Posterior cingulate gyrus (tissue), 11 donors: ENCODE data around the gene NES.

Source experiments
- DNase-seq, 10 donors: peaks; one replicate each; pipeline versions ENCODE4 v3.0.0 to v3.0.0-alpha.2; 2020 to 2021; ENCODE audit warnings: mixed read lengths in 3 of 10
- intact Hi-C: fragments of 100-400 bp; cut with DNase I; formaldehyde crosslinking; loops from one replicate; pipeline ENCODE4 v1.15.1; 2023

The NES gene

DNA sequence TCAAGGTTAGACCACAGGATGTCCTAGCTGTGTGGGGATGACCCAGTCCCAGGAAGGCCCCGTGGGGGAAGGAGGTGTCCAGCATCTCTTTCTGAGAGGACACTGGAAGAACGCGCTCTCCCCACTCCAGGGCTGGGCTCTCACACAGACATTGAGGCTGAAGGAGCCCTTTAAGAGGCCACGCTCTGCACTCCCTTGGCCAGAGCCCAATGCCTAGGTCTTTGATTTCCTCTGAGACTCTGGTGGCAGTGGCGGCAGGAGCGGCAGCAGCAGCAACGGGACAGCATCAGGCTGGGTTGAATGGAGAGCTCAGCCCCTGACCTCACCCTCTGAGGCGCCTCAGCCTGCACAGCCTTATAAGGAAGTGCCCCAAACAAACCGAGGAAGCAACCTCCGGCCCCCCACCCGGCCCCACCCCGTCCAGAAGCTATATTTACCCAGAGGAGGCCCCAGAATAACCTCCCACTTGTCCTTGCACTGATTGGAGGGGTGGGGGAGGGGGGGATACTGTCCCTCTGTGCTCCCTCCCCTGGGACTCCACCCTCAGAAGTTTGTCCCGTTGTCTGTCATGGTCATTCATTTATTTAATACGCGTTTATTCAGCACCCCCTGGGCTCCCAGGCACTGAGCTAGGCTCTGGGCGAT lies 12.3 kb downstream of the NES start:
- intact Hi-C loops: no loop called here
- DNase-seq: peak in 2 of 10 donors; percentile 40 to 84

DNA sequence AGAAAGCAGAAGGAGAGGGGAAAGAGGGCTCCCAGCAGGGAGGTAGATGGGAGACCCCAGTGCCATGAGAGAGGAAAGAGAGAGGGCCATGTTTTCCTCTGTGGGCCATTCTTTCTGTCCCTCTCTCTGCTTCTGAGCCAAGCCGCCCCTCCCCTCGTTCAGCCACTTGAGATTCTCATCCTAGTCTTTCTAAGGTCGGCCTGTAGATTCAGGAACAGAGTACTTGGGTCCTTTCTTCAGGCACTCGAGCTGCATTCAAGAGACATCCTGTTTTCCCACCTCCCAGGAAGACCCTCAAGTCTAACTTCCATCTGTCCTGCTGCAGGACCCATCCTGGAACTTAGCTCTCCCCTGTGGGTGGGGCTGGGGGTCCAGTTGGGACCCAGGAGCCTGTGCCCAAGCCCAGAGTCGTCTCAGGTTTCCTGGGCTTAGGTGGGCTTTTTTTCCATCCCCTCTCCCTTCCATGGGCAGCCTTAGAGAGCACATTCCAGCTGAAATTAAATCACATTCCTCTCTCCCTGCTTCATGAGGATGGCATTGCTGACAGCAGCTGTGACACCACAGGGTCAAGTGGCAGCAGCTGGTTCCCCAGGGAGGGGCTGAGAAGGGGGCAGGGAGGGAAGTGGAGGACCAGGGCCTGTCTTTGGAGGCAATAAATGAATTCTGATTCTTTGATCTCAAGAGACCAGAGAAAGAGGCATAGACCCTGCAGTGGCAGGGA lies 13.0 kb downstream of the NES start:
- intact Hi-C loops: no loop called here
- peak in 1 of 10 donors; percentile 73 for DNase-seq

DNA sequence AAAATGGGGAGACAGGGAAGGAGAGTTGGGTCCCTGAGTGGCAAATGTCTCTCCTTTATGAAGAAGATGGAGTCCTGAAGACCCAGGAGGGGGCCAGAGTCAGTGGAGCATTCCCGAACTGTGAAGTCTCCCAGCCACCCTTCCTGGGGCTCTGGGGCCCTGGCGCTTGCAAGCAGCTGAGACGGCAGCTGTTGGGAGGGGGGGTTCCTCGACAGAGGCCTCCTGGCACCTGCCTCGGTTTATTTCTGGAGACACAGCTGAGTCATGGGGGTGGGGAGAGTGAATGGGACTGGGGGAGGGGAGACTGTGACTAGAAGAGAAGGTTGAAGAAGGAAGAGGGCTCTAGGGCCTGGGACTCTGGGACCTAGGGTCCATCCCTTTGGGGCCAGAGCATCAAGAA lies 14.0 kb downstream of the NES start:
- DNase-seq: peak in 4 of 10 donors; percentile 32 to 91 (median 68)
- intact Hi-C loops: no loop called here

DNA sequence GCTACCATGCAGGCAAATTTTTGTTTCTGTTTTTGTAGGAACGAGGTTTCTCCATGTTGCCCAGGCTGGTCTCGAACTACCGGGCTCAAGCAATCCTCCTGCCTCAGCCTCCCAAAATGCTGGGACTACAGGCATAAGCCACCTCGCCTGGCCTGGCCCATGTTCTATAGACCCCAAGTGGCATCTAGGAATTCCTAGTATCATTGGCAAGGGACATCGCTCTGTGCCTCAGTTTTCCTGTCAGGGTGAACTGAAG lies 14.5 kb downstream of the NES start:
- peak in 1 of 10 donors; percentile 67 for DNase-seq

DNA sequence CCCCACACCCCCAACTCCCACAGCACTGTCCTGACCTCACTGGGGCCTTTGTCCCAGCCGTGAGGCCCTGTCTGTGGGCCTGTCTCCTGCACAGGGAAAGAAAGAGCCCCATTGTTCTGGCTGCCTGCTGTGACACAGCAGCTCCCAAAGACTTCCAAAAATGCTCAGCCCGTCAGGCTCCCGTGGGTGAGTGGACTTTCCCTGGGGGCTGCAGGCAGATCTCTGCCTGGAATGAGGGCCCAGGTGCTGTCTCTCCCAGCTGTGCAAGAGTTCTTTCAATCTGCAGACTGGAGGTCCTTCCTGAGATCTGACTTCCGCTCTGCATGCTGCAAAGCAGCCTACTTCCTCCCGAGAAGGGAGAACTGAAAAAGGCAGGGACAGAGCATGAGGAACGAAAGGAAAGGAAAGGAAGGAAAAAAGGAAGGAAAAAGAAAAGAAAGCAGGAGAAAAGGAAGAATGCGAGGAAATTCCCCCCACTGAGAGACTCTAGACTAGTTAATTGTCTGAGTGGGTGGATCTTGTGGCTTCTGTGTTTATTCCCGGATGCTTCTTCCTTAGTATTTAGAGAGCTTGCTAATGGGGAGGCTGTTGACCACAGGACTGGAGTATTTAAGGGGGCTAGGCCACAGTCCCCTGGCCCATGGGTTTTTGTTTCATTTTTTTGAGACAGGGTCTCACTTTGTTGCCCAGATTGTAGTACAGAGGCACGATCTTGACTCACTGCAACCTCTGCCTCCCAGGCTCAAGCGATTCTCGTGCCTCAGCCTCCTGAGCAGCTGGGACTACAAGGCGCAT lies 15.0 kb downstream of the NES start:
- peak in 7 of 10 donors; percentile 55 to 95 (median 72) for DNase-seq
- intact Hi-C loops: no loop called here

More for the DNA sequence above, 14.5 kb downstream of the NES start:
- intact Hi-C loops: no loop called here

DNA sequence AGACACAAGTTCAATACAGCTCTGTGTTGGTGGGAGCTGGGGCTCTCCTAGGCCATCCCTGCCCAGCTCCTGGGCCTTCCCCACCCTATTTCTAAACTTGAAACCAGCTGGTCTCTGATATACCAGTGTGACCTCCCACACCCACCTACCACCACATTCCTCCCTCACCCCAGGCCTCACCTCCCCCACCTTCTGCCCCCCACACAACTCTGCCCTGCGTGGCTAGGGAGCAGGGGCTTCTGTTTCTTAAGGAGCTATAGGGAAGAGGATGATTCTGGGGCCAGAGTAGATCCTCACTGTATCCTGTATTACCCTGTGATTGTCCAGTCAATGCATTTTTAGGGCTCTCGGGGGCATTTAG lies 16.5 kb downstream of the NES start:
- intact Hi-C loops: loop anchor here (1.0 kb wide), 1 partner anchor 18 kb away; no protein-coding TSS in a partner anchor
- peak in 1 of 10 donors; percentile 54 for DNase-seq

DNA sequence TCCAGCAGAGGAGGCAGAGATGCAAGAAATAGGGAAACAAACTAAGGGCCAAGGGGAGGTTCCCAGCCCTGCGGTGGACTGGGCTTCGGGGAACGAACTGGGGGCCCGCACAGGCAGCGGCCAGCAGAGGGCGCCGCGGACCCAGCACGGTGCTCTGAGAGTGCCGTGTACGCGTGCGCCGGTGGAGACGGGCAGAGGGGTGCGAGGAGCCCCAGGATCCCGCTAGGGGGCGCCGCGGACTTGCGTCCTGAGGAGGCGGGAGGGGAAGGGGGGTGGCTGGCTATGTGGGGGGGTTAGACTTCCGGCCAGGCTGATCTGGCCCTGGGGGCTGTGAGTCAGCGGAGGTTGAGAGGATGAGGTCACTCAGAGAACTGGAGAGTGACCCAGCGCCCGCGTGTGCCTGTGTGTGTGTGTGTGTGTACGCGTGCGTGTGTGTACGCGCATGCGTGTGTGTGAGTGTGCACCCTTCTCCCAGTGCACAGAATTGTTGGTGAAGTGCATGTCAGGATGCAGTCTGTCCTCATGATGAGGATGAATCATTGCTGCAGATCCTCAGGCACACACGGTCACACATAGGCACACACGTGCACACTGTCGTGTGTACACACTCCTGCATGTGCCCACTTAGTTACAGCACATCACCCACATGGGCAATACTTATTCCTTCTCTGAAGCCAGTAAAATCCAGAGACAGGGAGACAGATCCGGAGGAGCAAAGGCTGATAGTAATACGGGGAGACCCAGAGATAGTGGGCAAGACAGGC lies 17.0 kb downstream of the NES start:
- intact Hi-C loops: loop anchor here (1.0 to 5.0 kb wide), 2 partner anchors 18 to 278 kb away; no protein-coding TSS in a partner anchor

DNA sequence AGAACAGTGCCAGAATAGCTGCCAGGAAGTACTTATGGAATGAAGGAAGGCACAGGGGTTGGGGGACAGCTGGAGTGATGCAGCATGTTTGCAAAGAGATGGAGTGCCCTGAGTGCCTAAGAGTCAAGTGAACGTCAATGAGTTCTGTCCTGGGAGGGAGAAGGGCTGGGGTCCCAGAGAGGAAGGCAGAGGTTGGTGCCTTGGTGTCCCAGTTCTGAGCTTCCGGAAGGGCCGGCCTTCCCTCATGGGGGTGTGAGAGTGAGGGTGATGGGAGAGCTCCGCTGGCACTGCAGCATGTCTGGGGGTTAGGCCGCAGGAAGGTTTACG lies 17.6 kb downstream of the NES start:
- intact Hi-C loops: loop anchor here (5.0 kb wide), 1 partner anchor 277 kb away; no protein-coding TSS in a partner anchor
- DNase-seq: no peak

More for the DNA sequence above, 17.0 kb downstream of the NES start:
- DNase-seq: peak; percentile 84 to 99 (median 94)

DNA sequence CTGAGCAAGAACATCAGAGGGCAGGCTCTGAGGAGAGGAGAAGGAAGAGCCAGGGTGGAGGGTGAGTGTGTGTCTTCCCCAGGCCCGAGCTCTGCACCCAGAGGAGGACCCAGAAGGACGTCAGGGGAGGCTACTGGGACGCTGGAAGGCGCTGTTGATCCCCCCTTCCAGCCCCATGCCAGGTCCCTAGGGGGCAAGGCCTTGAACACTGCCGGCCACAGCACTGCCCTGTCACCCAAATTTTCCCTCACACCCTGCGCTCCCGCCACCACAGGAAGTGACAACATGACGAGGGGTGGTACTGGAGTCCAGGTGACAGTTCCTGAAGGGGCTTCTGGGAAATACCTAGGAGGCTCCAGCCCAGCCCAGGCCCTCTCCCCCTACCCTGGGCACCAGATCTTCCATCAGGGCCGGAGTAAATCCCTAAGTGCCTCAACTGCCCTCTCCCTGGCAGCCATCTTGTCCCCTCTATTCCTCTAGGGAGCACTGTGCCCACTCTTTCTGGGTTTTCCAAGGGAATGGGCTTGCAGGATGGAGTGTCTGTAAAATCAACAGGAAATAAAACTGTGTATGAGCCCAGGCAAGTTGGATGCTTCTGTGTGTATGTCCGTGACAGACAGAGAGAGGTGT lies 18.1 kb downstream of the NES start:
- intact Hi-C loops: loop anchor here (5.0 kb wide), 1 partner anchor 277 kb away; no protein-coding TSS in a partner anchor
- peak in 2 of 10 donors; percentile 69 to 89 for DNase-seq

DNA sequence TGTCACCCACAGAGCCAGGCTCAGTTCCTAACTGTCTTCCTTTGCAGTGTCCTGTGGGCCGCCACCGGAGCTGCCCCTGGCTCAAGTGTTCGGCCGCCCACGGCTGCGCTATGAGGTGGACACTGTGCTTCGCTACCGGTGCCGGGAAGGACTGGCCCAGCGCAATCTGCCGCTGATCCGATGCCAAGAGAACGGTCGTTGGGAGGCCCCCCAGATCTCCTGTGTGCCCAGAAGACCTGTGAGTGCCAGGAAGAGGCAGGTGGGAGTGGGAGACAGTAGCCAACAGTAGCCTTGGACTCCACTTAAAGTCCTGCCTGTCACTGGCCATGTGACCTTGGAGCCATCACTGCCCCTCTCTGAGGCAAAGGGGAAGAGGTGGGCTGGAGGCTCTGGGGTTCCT lies 18.7 kb downstream of the NES start:
- intact Hi-C loops: loop anchor here (5.0 kb wide), 1 partner anchor 276 kb away; no protein-coding TSS in a partner anchor
- peak in 2 of 10 donors; percentile 75 to 85 for DNase-seq

DNA sequence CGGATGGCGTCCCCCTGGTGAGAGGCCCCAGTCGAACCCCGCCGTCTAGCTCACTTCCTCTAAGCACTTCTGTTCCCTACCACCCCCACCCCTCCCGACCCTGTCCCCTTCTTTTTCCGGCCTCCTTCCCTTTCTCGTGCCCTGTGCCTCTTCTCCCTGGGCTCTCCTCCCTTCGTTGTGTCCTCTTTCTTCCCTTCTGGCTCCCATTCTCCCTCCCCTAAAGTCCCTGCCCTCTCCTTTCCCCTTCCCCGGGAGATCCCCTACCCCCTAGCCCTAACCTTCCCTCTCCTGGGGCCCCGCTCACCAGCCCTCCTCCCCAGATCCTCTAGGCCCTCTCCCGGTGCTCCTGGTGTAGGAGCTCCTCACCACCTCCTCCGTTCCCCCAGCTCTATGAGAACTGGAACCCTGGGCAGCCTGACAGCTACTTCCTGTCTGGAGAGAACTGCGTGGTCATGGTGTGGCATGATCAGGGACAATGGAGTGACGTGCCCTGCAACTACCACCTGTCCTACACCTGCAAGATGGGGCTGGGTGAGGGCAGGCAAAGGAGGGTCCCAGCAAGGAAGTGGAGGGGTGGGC lies 19.4 kb downstream of the NES start:
- peak in 4 of 10 donors; percentile 38 to 90 (median 67) for DNase-seq
- intact Hi-C loops: loop anchor here (1.0 to 5.0 kb wide), 3 partner anchors 31 to 276 kb away; no protein-coding TSS in a partner anchor

DNA sequence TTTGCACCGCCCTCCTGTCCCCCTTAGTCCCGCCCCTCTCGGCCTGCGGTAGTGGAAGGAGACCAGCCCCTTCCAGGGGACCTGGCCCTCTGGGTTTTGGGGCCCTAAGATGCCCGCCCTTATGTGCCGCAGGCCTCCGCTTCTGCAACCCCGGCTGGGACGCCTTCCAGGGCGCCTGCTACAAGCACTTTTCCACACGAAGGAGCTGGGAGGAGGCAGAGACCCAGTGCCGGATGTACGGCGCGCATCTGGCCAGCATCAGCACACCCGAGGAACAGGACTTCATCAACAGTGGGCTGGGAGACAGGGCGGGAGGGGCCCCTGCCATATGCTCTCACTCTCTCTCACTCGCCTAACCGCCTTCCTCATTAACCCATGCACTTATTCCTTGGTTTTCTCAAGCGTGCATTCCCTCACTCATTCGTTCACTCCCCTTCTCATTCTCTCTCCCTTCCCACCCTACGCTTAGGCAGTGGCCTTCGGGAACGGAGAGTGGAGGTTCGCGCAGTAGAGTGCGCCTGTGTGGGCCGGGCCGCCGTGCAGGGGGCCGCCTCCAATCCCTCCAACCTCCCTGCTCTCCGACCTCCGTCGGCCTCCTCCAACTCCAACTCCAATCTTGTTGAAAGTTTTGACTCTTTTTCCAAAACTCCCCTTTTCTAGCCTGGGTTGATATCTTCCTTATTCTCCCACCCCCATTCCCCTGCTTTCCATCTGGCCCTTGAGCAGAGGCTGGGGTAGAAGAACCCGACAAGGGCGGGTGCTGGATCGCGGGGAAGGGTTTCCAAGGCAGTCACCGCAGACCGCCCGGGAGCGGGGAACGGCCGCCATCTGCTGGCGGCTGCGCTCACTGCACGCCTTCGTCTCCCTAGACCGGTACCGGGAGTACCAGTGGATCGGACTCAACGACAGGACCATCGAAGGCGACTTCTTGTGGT lies 20.1 kb downstream of the NES start:
- peak; percentile 83 to 98 (median 89) for DNase-seq
- intact Hi-C loops: loop anchor here (1.0 to 5.0 kb wide), 3 partner anchors 30 to 275 kb away; no protein-coding TSS in a partner anchor

DNA sequence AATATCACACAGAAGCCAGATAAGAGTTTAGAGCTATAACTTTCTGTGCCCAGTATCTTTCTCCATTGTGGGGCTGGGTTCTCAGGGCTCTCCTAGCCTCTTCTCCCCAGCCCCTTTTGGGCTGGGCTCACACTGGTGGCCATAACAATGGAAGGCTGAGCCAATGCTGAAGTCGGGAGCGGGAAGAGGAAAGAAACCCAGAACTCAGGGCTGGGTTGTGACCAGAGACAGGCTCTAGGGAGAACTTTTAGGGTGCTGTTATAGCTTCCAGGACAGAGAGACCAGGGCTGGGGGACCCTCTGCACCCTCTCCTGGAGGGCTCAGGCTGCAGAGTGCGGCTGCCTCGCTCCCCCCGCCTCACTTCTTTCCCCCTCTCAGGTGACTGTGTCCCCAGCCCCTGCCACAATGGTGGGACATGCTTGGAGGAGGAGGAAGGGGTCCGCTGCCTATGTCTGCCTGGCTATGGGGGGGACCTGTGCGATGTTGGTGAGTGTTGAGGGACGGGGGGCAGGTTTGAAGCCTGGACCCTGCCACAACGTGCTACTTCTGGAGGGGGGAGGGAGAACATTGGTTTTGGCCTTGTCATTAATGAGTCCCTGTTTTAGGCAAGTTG lies 21.2 kb downstream of the NES start:
- DNase-seq: no peak
- intact Hi-C loops: loop anchor here (2.0 to 5.0 kb wide), 2 partner anchors 71 to 274 kb away; no protein-coding TSS in a partner anchor

DNA sequence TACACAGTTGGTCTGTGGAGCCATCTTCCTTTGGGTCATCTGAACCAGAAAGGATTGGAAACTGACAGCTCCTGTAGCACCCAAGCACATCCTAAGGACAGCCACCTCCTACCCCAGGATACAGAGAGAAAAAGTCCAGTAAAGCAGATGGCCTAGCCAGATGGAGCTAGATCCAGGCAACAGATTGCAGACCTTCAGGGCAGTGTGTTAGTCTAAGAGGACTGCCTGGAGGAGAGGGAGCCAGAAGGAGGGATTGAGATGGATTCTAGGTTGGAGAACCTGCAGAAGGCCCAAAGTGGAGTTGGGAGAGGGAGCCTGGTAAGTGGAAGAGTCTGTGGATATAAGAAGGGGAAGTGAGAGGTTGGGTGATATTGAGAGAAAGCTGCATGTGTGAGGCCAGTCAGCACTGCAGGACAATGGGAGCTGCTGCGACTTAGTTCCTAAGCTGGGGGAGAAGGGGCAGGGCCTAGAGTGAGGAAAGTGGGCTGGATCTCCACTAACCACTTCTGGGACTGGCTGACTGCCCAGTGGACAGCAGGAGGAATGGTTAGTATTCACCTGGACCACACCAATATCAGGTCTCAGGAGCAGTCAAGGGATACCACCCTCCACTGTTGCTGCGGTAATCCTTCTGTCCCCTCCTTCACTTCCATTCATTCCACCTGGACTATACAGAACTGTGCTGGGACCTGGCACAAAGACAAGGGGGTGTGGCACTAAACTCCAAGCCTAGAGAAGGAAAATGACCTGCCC lies 21.9 kb downstream of the NES start:
- intact Hi-C loops: loop anchor here (5.0 kb wide), 1 partner anchor 273 kb away; no protein-coding TSS in a partner anchor
- DNase-seq: no peak

DNA sequence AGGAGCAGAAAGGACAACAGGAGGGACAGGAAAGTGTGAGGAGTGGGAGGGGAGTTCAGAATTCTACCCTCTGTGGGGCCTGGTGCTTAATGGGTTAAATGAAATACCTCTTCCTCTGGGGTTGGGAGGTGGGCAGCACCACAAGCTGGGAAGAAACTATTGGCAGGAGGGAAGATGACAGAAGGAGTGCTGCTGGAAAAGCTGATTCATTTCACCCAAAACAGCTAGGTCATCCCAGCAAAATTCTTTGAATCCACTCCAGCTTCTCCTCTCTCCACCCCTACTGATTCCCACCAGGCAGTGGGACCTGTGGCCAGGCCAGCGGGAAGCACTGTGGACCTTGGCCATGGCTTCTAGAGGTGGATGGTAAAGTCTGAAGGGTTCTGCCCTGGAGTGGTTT lies 22.5 kb downstream of the NES start:
- intact Hi-C loops: loop anchor here (5.0 kb wide), 1 partner anchor 272 kb away; no protein-coding TSS in a partner anchor
- DNase-seq: no peak

DNA sequence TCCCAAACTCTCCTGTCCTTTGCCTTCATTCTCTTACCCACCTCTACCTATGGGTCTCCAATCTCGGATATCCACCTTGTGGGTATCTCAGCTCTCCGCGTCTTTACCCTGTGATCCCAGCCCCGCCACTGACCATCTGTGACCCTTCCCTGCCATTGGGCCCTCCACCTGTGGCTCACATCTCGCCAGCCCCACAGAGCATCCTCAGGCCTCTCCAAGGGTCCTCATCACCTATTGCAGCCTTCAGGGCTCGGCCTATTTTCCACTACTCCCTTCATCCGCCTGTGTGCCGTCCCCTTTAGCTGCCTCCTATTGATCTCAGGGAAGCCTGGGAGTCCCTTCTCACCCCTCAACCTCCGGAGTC lies 24.2 kb downstream of the NES start:
- intact Hi-C loops: no loop called here
- DNase-seq: peak in 2 of 10 donors; percentile 44 to 66
